WERI-Rb-1 (cell line): Measurements from ENCODE around the gene ITPR3.

Experiments used
- DNase-seq: peaks from one replicate; pipeline ENCODE4 v3.0.0-alpha.2; 2020
- H3K27ac ChIP-seq: fragments of 250-450 bp; sonication (Bioruptor Pico); 2 replicates; pipeline ENCODE4 v1.5.1; 2020; ENCODE audit warnings: mild to moderate bottlenecking, moderate library complexity
- H3K27me3 ChIP-seq: fragments of 250-450 bp; sonication (Bioruptor Pico); 2 replicates; pipeline ENCODE4 v1.5.1; 2021; ENCODE audit warnings: mild to moderate bottlenecking, low read depth, moderate library complexity; ENCODE audit not compliant: insufficient read depth, severe bottlenecking
- H3K36me3 ChIP-seq: fragments of 250-450 bp; sonication (Bioruptor Pico); 2 replicates; pipeline ENCODE4 v1.5.1; 2020; ENCODE audit warnings: mild to moderate bottlenecking, moderate library complexity
- H3K4me3 ChIP-seq: 2 replicates; pipeline ENCODE4 v1.5.1; 2011; ENCODE audit warnings: low read depth, mild to moderate bottlenecking, control low read depth, low read length
- H3K9me3 ChIP-seq: fragments of 250-450 bp; sonication (Bioruptor Pico); 2 replicates; pipeline ENCODE4 v1.5.1; 2021; ENCODE audit warnings: mild to moderate bottlenecking, moderate library complexity; ENCODE audit not compliant: severe bottlenecking
- CTCF ChIP-seq: IDR thresholded peaks from 2 replicates; pipeline ENCODE4 v1.5.1; 2011; ENCODE audit warnings: low read depth, mild to moderate bottlenecking, control low read depth, inconsistent platforms, low read length

ITPR3 gene

GRCh38 chr6:33668328-33668727 lies 47.2 kb downstream of the ITPR3 start:
- Histone ChIP-seq H3K36me3 (peaks cover 89% of the 10 kb centered on the region), H3K27me3 (no peaks in the 10 kb centered on the region), H3K4me3 (no peak overlapping the region), H3K9me3 (no peaks in the 10 kb centered on the region), H3K27ac (no peak overlapping the region)
- no peak for DNase-seq
- no peak for TF ChIP-seq CTCF

- Histone ChIP-seq H3K27me3 (no peaks in the 10 kb centered on the region), H3K4me3 (no peak overlapping the region), H3K36me3 (peaks cover 92% of the 10 kb centered on the region), H3K9me3 (no peaks in the 10 kb centered on the region), H3K27ac (no peak overlapping the region)
- no peak for TF ChIP-seq CTCF
- no peak for DNase-seq
Observed at GRCh38 chr6:33668914-33669313, 47.8 kb downstream of the ITPR3 start.

DNA sequence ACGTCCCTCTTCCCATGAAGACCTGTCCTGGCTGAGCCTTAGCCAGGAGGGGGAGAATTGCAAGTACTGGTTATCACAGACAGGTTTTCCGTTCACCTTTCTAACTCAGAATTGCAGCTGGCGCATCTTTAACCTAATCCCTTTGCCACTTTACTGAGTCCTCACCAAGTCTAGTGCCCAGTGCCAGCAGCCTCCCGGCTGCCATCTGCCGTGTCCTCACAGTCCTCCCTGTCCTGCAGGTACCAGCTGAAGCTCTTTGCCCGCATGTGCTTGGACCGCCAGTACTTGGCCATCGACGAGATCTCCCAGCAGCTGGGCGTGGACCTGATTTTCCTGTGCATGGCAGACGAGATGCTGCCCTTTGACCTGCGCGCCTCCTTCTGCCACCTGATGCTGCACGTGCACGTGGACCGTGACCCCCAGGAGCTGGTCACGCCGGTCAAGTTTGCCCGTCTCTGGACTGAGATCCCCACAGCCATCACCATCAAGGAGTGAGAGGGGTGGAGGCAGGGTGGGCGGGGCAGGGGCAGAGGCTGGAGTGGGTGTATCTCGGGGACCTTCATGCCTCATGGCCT lies 49.1 kb downstream of the ITPR3 start:
- Histone ChIP-seq H3K9me3 (no peaks in the 10 kb centered on the region), H3K36me3 (peaks cover 94% of the 10 kb centered on the region), H3K4me3 (no peak overlapping the region), H3K27ac (no peak overlapping the region), H3K27me3 (no peaks in the 10 kb centered on the region)
- no peak for DNase-seq
- TF ChIP-seq CTCF, result no peak

DNA sequence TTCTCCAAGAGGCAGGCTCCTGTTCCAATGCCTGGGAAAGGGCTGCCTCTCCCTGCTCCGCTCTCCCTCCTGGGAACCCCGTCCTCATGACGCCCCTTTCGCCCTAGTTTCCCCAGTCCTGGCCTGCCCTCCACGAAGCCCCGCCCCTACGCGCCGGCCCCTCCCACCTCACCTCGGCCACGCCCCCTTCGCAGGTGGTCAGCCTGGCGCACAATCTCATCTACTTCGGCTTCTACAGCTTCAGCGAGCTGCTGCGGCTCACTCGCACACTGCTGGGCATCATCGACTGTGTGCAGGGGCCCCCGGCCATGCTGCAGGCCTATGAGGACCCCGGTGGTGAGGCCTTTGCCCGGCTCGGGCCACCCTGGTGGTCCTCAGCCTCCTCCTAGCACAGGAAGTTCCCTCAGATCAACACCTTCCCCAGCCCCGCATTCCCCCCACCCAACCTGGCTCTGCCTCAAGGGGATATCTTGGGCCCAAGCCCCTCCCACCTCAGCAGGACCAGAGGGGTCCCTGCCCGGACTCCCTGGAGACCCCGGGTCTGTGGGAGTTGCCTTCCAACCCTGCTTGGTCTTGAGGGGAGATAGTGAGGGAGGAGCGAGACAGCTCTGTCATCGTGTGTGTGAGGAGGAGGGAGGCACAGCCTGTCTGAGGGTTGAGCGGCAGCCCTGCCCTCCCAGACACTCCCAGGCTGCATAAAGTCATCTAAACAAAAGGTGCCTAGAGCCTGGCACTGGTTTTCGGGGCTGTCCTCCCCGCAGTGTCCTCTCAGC lies 50.0 kb downstream of the ITPR3 start:
- DNase-seq, result no peak
- Histone ChIP-seq H3K9me3 (no peaks in the 10 kb centered on the region), H3K4me3 (no peak overlapping the region), H3K36me3 (peaks cover 94% of the 10 kb centered on the region), H3K27ac (no peak overlapping the region), H3K27me3 (no peaks in the 10 kb centered on the region)
- no peak for TF ChIP-seq CTCF

DNA sequence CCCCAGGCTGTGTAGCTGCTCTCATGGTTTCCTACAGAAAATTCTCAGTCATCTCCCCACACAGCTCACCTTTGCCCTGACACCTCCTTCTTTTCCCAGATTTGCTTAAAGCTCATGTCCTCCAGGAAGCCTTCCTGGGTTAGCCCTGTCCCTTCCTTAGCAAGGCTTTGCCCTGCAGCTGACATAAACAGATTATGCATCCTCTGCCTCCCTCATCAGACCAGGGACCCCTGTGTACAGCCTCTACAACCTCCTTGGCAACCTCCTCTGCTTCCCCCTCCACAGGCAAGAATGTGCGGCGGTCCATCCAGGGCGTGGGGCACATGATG lies 50.6 kb downstream of the ITPR3 start:
- no peak for TF ChIP-seq CTCF
- H3K4me3 ChIP-seq, result no peak overlapping the region
- DNase-seq, result no peak
- H3K36me3 ChIP-seq, result peaks cover 94% of the 10 kb centered on the region
- no peaks in the 10 kb centered on the region for H3K27me3 ChIP-seq
- H3K27ac ChIP-seq, result no peak overlapping the region; the same call in 1 of the 2 replicates
- H3K9me3 ChIP-seq, result no peaks in the 10 kb centered on the region

DNA sequence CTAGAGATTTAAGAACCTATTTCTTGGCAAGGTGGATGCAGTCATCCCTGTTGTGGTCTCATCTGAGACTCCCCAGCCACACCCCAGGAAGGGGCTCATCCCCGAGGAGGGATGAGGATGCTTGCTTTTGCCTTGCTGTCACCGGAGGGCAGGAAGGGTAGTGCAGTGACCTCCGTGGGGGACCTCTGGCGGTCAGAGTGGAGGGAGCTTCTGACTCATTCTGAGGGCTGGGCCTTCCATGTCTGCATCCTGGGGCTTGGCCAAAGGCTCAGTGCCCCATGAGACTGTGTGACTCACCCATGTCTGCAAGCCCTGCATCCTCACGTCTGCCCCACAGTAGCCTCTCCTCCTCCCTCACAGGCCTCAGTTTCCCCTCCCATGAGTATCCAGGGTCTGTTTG lies 51.7 kb downstream of the ITPR3 start:
- peaks cover 94% of the 10 kb centered on the region for H3K36me3 ChIP-seq
- H3K4me3 ChIP-seq, result no peak overlapping the region

More for the DNA sequence above, 51.7 kb downstream of the ITPR3 start:
- no peak overlapping the region for H3K27ac ChIP-seq
- TF ChIP-seq CTCF, result no peak
- no peak for DNase-seq
- no peaks in the 10 kb centered on the region for H3K9me3 ChIP-seq
- no peaks in the 10 kb centered on the region for H3K27me3 ChIP-seq
